Measurements from ENCODE around the gene GPR137.

GPR137 gene

GRCh38 chr11:64281957-64282770 lies 3.5 kb upstream of the GPR137 start:
- in situ Hi-C loops (cut with MboI; ENCODE audit: low pct_unique_long_range_greater_than_20kb, low sequenced_read_pairs, unreplicated experiment) = no loop called here
- DNase-seq (ENCODE audit: low spot score) = no peak
- TF ChIP-seq, protein P1, sequence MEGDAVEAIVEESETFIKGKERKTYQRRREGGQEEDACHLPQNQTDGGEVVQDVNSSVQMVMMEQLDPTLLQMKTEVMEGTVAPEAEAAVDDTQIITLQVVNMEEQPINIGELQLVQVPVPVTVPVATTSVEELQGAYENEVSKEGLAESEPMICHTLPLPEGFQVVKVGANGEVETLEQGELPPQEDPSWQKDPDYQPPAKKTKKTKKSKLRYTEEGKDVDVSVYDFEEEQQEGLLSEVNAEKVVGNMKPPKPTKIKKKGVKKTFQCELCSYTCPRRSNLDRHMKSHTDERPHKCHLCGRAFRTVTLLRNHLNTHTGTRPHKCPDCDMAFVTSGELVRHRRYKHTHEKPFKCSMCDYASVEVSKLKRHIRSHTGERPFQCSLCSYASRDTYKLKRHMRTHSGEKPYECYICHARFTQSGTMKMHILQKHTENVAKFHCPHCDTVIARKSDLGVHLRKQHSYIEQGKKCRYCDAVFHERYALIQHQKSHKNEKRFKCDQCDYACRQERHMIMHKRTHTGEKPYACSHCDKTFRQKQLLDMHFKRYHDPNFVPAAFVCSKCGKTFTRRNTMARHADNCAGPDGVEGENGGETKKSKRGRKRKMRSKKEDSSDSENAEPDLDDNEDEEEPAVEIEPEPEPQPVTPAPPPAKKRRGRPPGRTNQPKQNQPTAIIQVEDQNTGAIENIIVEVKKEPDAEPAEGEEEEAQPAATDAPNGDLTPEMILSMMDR (IDR thresholded peaks at IDR 0.05; ENCODE audit: extremely low read depth, insufficient read depth, missing control alignments) = no peak

GRCh38 chr11:64283092-64283491 lies 2.6 kb upstream of the GPR137 start:
- in situ Hi-C loops (cut with MboI; ENCODE audit: low pct_unique_long_range_greater_than_20kb, low sequenced_read_pairs, unreplicated experiment) = no loop called here
- DNase-seq (ENCODE audit: low spot score) = no peak
- TF ChIP-seq, protein P1 (IDR thresholded peaks at IDR 0.05; ENCODE audit: extremely low read depth, insufficient read depth, missing control alignments) = no peak

DNA sequence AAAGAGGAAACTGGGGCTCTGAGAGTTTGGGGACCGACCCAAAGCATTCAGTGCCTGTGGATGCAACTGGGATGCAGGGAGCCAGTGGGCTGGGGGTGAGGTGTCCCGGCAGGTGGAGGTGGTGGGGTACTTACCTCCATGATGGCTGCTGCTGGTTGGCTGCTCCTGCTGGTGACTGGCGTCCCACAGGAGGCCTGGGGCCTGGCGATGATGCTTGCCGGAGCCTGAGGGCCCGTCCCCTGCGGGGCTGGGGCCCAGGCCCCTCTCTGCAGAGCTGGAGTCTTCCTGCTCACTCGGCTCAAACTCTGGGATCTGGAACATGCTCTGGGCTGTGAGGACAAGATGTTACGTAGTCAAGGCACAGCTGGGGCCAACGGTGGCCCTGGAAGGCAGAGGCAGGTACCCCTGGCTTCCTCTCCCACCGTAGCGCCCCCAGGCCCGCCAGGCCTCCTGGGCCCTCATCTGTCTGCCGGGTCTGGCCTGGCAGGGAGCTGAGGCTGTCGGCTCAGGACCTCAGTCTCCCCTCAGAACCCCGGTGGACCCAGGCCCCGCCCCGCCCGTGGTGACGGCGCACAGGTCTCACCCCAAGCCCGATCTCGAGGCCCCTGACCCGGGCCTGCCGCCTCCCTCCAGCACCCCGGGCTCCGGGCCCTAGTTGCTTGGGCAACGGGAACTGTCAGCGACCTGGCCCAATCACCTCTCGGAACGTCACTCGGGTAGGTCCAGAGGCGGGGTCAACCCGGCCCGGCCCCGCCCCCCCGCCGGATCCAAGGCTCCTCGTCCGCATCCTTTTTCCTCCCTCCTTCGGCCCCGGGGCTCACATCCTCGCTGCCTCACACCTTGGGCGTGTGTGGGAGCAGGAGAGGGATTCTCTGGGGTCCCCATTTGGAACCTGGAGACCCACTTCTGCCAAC lies 1.3 kb upstream of the GPR137 start, which contains the start of gene BAD:
Gene BAD, minus strand, starts transcription at position 618 of the 914 bp plus-strand sequence. Its CDS starts 297 bp downstream, at position 321.
- DNase-seq (ENCODE audit: low spot score) = peak; percentile 99
- TF ChIP-seq, protein P1 (IDR thresholded peaks at IDR 0.05; ENCODE audit: extremely low read depth, insufficient read depth, missing control alignments) = no peak
- in situ Hi-C loops (cut with MboI; ENCODE audit: low pct_unique_long_range_greater_than_20kb, low sequenced_read_pairs, unreplicated experiment) = no loop called here

- TF ChIP-seq, protein P1 (IDR thresholded peaks at IDR 0.05; ENCODE audit: extremely low read depth, insufficient read depth, missing control alignments) = peak; percentile 45
- DNase-seq (ENCODE audit: low spot score) = no peak
- in situ Hi-C loops (cut with MboI; ENCODE audit: low pct_unique_long_range_greater_than_20kb, low sequenced_read_pairs, unreplicated experiment) = no loop called here
Measured at GRCh38 chr11:64285885-64286800, 495 bp downstream of the GPR137 start.

DNA sequence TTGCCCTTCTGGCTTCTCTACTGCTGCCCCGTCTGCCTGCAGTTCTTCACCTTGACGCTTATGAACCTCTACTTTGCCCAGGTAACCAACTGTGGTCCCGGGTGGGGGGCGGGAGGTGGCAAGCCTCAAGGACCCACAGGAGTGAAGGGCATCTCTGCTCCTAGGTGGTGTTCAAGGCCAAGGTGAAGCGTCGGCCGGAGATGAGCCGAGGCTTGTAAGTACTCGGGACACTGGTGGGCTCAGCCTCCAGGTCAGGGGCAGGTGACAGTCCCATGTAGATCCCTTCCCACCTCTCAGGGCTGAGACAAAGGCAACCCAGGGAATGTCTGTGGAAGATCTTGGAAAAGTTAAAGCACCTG lies 1.1 kb downstream of the GPR137 start:
- in situ Hi-C loops (cut with MboI; ENCODE audit: low pct_unique_long_range_greater_than_20kb, low sequenced_read_pairs, unreplicated experiment) = no loop called here
- no peak for DNase-seq (ENCODE audit: low spot score)
- TF ChIP-seq, protein P1 (IDR thresholded peaks at IDR 0.05; ENCODE audit: extremely low read depth, insufficient read depth, missing control alignments) = no peak
